Chondrocyte (in vitro differentiated cells): ENCODE data around the gene MAML2. TPM values are rescaled to one million over a fixed set of nuclear protein-coding genes. Genes with fewer than 3 reads are reported as not detected.

Source experiments
- DNase-seq: peaks from one replicate; pipeline ENCODE4 v3.0.0; 2021; ENCODE audit warnings: mixed read lengths, low spot score
- H3K27ac Mint-ChIP-seq: one replicate; pipeline ENCODE4 v1.8.0; 2021; ENCODE audit warnings: mild to moderate bottlenecking, moderate library complexity, mixed read lengths; ENCODE audit not compliant: unreplicated experiment
- H3K27me3 Mint-ChIP-seq: 2 replicates; pipeline ENCODE4 v1.8.0; 2021; ENCODE audit warnings: low read depth, mixed read lengths
- H3K36me3 Mint-ChIP-seq: 2 replicates; pipeline ENCODE4 v1.8.0; 2021; ENCODE audit warnings: low read depth, mixed read lengths
- H3K4me1 Mint-ChIP-seq: 2 replicates; pipeline ENCODE4 v1.8.0; 2021; ENCODE audit warnings: low read depth, mild to moderate bottlenecking, mixed read lengths
- H3K4me3 Mint-ChIP-seq: one replicate; pipeline ENCODE4 v1.8.0; 2021; ENCODE audit warnings: mild to moderate bottlenecking, moderate library complexity, mixed read lengths; ENCODE audit not compliant: unreplicated experiment
- H3K9me3 Mint-ChIP-seq: 2 replicates; pipeline ENCODE4 v1.8.0; 2021; ENCODE audit warnings: low read depth, mixed read lengths
- total RNA-seq: library from RNA; stranded (reverse); gene quantifications from 3 replicates; pipeline ENCODE4 v1.2.1, GENCODE V29; 2021
- TF ChIP-seq, protein P1 (sequence below): fragments of 200-600 bp; sonication (generic); IDR thresholded peaks from 2 replicates; pipeline ENCODE4 v1.5.0; 2021; ENCODE audit warnings: antibody characterized with exemption, mild to moderate bottlenecking, moderate library complexity

MAML2 gene
- total RNA-seq, 1 donor from 2014 or later, result 19.0 TPM

DNA sequence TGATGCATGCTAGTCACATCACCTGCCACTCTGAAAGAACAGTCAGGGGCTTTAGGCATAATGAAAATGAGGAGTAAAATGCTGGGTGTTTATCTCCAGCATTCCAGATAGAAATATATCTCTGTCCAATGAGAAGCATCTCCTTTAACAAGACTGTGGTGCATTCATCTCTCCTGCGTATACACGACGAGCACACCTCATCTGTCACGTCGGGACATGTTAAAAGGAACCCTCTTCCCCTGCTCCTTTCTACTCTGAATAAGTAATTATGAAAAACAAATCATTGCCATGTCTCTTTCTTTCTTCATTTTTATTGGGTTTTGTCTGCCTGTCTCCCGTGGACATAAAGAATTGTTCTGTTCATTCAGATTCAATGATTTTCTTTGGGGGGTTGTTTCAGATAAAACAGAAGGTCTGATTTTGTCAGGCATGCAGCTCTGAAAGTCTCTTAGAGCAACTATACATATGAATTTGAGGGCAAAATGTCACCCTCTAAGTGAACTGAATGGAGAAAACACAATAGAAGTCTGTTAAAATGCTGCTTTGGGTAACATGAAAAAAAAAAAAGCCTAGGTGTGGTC, 195.0 kb downstream of the MAML2 start:
- DNase-seq, result no peak
- H3K4me3 Mint-ChIP-seq, result no peak overlapping the region
- peak overlapping the region; percentile 28 for H3K27ac Mint-ChIP-seq
- H3K36me3 Mint-ChIP-seq, result no peaks in the 10 kb centered on the region
- no peaks in the 10 kb centered on the region for H3K9me3 Mint-ChIP-seq
- H3K27me3 Mint-ChIP-seq, result no peaks in the 10 kb centered on the region
- H3K4me1 Mint-ChIP-seq, result peaks cover 49% of the 10 kb centered on the region
- TF ChIP-seq, protein P1, sequence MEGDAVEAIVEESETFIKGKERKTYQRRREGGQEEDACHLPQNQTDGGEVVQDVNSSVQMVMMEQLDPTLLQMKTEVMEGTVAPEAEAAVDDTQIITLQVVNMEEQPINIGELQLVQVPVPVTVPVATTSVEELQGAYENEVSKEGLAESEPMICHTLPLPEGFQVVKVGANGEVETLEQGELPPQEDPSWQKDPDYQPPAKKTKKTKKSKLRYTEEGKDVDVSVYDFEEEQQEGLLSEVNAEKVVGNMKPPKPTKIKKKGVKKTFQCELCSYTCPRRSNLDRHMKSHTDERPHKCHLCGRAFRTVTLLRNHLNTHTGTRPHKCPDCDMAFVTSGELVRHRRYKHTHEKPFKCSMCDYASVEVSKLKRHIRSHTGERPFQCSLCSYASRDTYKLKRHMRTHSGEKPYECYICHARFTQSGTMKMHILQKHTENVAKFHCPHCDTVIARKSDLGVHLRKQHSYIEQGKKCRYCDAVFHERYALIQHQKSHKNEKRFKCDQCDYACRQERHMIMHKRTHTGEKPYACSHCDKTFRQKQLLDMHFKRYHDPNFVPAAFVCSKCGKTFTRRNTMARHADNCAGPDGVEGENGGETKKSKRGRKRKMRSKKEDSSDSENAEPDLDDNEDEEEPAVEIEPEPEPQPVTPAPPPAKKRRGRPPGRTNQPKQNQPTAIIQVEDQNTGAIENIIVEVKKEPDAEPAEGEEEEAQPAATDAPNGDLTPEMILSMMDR, result no peak

- DNase-seq, result no peak
- Mint-ChIP-seq H3K4me3 (no peak overlapping the region), H3K27ac (peak overlapping the region; percentile 32), H3K27me3 (no peaks in the 10 kb centered on the region), H3K4me1 (peaks cover 49% of the 10 kb centered on the region), H3K36me3 (no peaks in the 10 kb centered on the region), H3K9me3 (no peaks in the 10 kb centered on the region)
- TF ChIP-seq, protein P1, result no peak
These were observed 195.8 kb downstream of the MAML2 start for GRCh38 chr11:96147186-96147585.

GRCh38 chr11:96146765-96147164, 196.2 kb downstream of the MAML2 start:
- H3K36me3 Mint-ChIP-seq, result no peaks in the 10 kb centered on the region
- H3K27ac Mint-ChIP-seq, result no peak overlapping the region
- TF ChIP-seq, protein P1, result no peak
- DNase-seq, result no peak
- H3K9me3 Mint-ChIP-seq, result no peaks in the 10 kb centered on the region
- no peak overlapping the region for H3K4me3 Mint-ChIP-seq
- H3K4me1 Mint-ChIP-seq, result peaks cover 49% of the 10 kb centered on the region
- no peaks in the 10 kb centered on the region for H3K27me3 Mint-ChIP-seq

DNA sequence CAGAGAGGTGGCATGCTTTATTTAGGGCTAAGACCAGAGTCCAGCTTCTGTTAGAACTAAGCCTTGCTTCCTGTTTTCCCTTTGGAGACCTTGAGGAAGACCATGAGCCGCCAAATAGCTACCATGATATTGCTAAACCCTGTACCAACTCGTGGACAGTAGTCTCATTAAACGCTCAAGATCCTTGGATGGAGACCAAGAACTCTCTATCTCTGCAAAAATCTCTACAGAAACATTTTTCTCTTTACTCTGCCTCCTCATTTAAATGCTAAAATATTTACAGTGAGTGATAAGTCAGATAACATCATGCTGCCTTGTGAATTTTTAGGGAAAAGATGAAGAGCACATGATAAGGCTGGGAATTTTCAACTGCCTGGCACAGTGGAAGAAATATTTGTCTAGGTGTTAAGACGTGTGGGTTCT, 197.8 kb downstream of the MAML2 start:
- Mint-ChIP-seq H3K27ac (no peak overlapping the region), H3K4me1 (peaks cover 49% of the 10 kb centered on the region), H3K27me3 (no peaks in the 10 kb centered on the region), H3K36me3 (no peaks in the 10 kb centered on the region), H3K4me3 (no peak overlapping the region), H3K9me3 (no peaks in the 10 kb centered on the region)
- TF ChIP-seq, protein P1, result no peak
- DNase-seq, result no peak

- Mint-ChIP-seq H3K9me3 (no peaks in the 10 kb centered on the region), H3K27me3 (no peaks in the 10 kb centered on the region), H3K27ac (no peak overlapping the region), H3K4me3 (no peak overlapping the region), H3K36me3 (no peaks in the 10 kb centered on the region), H3K4me1 (peaks cover 49% of the 10 kb centered on the region)
- TF ChIP-seq, protein P1, result no peak
- no peak for DNase-seq
These were observed 198.4 kb downstream of the MAML2 start for GRCh38 chr11:96144553-96144952.
